GM19463 (cell line): ENCODE data around the gene KCNMA1.
A peak's percentile ranks its signal among the peaks of the same experiment; 100 is the strongest.

Experiments
- ATAC-seq: cut with Tn5 transposase; IDR thresholded peaks from one replicate; pipeline ENCODE4 v1.9.1; 2021; ENCODE audit warnings: mild to moderate bottlenecking, moderate library complexity; ENCODE audit not compliant: unreplicated experiment

KCNMA1 gene

GRCh38 chr10:77176232-77176631, 461.4 kb downstream of the KCNMA1 start:
- ATAC-seq: no peak

- no peak for ATAC-seq
Measured at GRCh38 chr10:77175631-77176222, 461.9 kb downstream of the KCNMA1 start.

- ATAC-seq: peak; percentile 68
Measured at GRCh38 chr10:77173615-77174461, 463.8 kb downstream of the KCNMA1 start.

- no peak for ATAC-seq
Measured at GRCh38 chr10:77172086-77172485, 465.5 kb downstream of the KCNMA1 start.

GRCh38 chr10:77168861-77169260, 468.7 kb downstream of the KCNMA1 start:
- no peak for ATAC-seq

- no peak for ATAC-seq
Measured at GRCh38 chr10:77168161-77168560, 469.4 kb downstream of the KCNMA1 start.

GRCh38 chr10:77165445-77166208, 472.0 kb downstream of the KCNMA1 start:
- ATAC-seq: peak; percentile 61

- no peak for ATAC-seq
Measured at GRCh38 chr10:77164616-77165311, 472.8 kb downstream of the KCNMA1 start.

GRCh38 chr10:77163670-77164348, 473.8 kb downstream of the KCNMA1 start:
- no peak for ATAC-seq

- ATAC-seq: no peak
Measured at GRCh38 chr10:77162697-77163096, 474.9 kb downstream of the KCNMA1 start.

GRCh38 chr10:77160679-77161078, 476.9 kb downstream of the KCNMA1 start:
- no peak for ATAC-seq

GRCh38 chr10:77159538-77160110, 478.0 kb downstream of the KCNMA1 start:
- no peak for ATAC-seq

GRCh38 chr10:77158666-77159065, 478.9 kb downstream of the KCNMA1 start:
- ATAC-seq: no peak

GRCh38 chr10:77157248-77158019, 480.2 kb downstream of the KCNMA1 start:
- ATAC-seq: no peak

- ATAC-seq: no peak
Measured at GRCh38 chr10:77156406-77156879, 481.2 kb downstream of the KCNMA1 start.

GRCh38 chr10:77152256-77152655, 485.4 kb downstream of the KCNMA1 start:
- no peak for ATAC-seq

GRCh38 chr10:77151408-77151807, 486.2 kb downstream of the KCNMA1 start:
- no peak for ATAC-seq

- no peak for ATAC-seq
Measured at GRCh38 chr10:77149706-77150105, 487.9 kb downstream of the KCNMA1 start.

- no peak for ATAC-seq
Measured at GRCh38 chr10:77149001-77149400, 488.6 kb downstream of the KCNMA1 start.
